Epithelial cell of esophagus (primary cell): Measurements from ENCODE around the gene EXOC2.

Source experiments
- DNase-seq: peaks from one replicate; pipeline ENCODE4 v3.0.0; 2010; ENCODE audit warnings: low read depth
- H3K4me3 ChIP-seq: 2 replicates; pipeline ENCODE4 v1.5.1; 2011; ENCODE audit warnings: mild to moderate bottlenecking, low read length, control low read depth
- CTCF ChIP-seq: IDR thresholded peaks from 2 replicates; pipeline ENCODE4 v1.5.1; 2011; ENCODE audit warnings: low read depth, mild to moderate bottlenecking, low read length, control low read depth, inconsistent platforms; ENCODE audit not compliant: insufficient read depth; ENCODE audit errors: missing control alignments

Gene EXOC2

GRCh38 chr6:551829-552350, 141.0 kb downstream of the EXOC2 start:
- DNase-seq: no peak
- TF ChIP-seq CTCF: no peak
- no peak overlapping the region for H3K4me3 ChIP-seq

DNA sequence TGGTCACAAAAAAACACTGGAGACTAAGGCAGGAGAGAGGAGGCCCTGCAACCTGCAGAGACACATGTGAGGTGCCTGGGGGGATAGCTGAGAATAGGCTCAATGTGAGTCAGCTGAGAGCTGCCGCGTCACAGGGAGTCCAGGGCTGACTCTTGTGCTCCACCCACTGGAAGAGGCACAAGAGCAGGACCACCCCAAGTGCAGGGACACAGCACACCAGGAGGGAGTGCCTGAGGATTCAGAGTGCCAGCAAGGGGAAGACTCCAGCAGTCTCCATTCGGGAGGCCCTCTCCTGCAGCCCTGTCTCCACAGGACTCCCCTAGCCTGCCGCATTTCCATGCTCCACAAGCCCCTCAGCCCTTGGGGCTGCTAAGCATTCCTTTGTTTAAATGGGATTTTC, 141.5 kb downstream of the EXOC2 start:
- peak; percentile 93 for DNase-seq
- H3K4me3 ChIP-seq: no peak overlapping the region
- peak; percentile 35 for TF ChIP-seq CTCF

- no peak for DNase-seq
- no peak for TF ChIP-seq CTCF
- H3K4me3 ChIP-seq: no peak overlapping the region
These were observed 143.0 kb downstream of the EXOC2 start for GRCh38 chr6:549906-550305.

- DNase-seq: no peak
- no peak overlapping the region for H3K4me3 ChIP-seq
- no peak for TF ChIP-seq CTCF
These were observed 144.4 kb downstream of the EXOC2 start for GRCh38 chr6:548517-548916.

DNA sequence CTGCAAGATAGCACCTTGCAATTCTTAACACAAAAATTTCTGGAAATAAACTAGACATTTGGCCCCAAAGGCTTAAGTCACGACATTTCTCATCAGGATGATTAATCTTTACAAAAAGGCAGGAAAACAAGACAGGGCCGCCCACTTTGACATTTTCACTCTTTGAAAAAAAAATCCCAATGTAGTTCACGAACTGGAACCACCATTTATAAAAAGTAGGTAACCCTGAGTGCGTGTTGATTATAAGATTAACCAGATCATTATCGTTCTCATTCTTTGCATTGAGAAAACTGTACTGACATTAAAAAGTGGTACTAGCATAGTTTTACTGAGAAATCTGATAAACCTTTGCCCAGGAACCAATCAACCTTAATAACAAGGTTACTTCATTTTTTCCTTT, 144.8 kb downstream of the EXOC2 start:
- DNase-seq: no peak
- H3K4me3 ChIP-seq: no peak overlapping the region
- TF ChIP-seq CTCF: no peak

DNA sequence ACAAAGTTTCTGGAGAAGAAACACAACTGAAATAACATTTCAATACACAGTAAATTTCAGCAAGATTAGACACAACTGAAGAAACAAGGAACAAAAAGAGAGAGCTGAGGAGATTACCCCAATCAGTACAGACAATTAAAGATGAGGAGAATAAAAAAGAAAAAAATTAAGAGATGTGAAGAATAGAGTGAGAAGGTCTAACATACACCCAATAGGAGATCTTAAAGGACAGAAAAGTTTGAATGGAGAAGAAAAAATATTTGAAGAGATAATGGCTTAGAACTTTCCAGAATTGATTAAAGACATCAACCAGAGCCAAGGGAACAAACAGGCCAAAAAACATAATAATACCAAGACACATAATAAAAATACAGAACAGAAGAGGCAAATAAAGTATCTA, 152.4 kb downstream of the EXOC2 start:
- DNase-seq: no peak
- no peak for TF ChIP-seq CTCF
- H3K4me3 ChIP-seq: no peak overlapping the region

GRCh38 chr6:537114-537513, 155.8 kb downstream of the EXOC2 start:
- no peak overlapping the region for H3K4me3 ChIP-seq
- no peak for DNase-seq
- no peak for TF ChIP-seq CTCF
